Astrocyte (in vitro differentiated cells and primary cell): ENCODE results near the gene UBE4B.

Source experiments
- CTCF ChIP-seq: IDR thresholded peaks from 2 replicates; pipeline ENCODE4 v1.5.1; 2011; ENCODE audit warnings: low read depth, mild to moderate bottlenecking, inconsistent platforms, low read length, moderate library complexity; ENCODE audit not compliant: insufficient read depth
- EZH2 ChIP-seq: IDR thresholded peaks from 2 replicates; pipeline ENCODE4 v1.6.1; 2012; ENCODE audit warnings: mild to moderate bottlenecking, low read length, inconsistent platforms; ENCODE audit not compliant: insufficient read depth

GRCh38 chr1:10117865-10118264, 85.1 kb downstream of the UBE4B start:
- TF ChIP-seq EZH2 (no peak), CTCF (no peak)
